Activated CD8-positive, alpha-beta T cell treated with anti-CD3 and anti-CD28 coated beads for 36 hours (primary cell): ENCODE data around the gene FOXO6. TPM values are rescaled to one million over a fixed set of nuclear protein-coding genes. Genes with fewer than 3 reads are reported as not detected.

Experiments used
- ATAC-seq: fragments of 200-7000 bp; cut with Tn5 transposase; one replicate; pipeline ENCODE4 v1.10.0; 2021; ENCODE audit warnings: mild to moderate bottlenecking, moderate library complexity
- CTCF ChIA-PET: fragments of 350-600 bp; sonication (Branson Sonifier 250); formaldehyde crosslinking; loops from one replicate; lab custom pipeline; 2021; ENCODE audit warnings: antibody characterized with exemption; lab: Charles Lee
- POLR2A ChIA-PET: fragments of 350-600 bp; sonication (Branson Sonifier 250); formaldehyde crosslinking; loops from one replicate; lab custom pipeline; 2021; ENCODE audit warnings: antibody characterized with exemption; lab: Charles Lee
- DNase-seq: peaks from one replicate; pipeline ENCODE4 v3.0.0-alpha.2; 2020
- H3K27ac Mint-ChIP-seq: one replicate; pipeline ENCODE4 v1.8.0; 2021; ENCODE audit warnings: mild to moderate bottlenecking, mixed read lengths
- H3K27me3 Mint-ChIP-seq: one replicate; pipeline ENCODE4 v1.8.0; 2021; ENCODE audit warnings: mixed read lengths
- H3K36me3 Mint-ChIP-seq: one replicate; pipeline ENCODE4 v1.8.0; 2021; ENCODE audit warnings: low read depth, mixed read lengths
- H3K4me1 Mint-ChIP-seq: one replicate; pipeline ENCODE4 v1.8.0; 2021; ENCODE audit warnings: low read depth, mixed read lengths
- H3K4me3 Mint-ChIP-seq: one replicate; pipeline ENCODE4 v1.8.0; 2021; ENCODE audit warnings: mild to moderate bottlenecking, moderate library complexity, mixed read lengths
- H3K9me3 Mint-ChIP-seq: one replicate; pipeline ENCODE4 v1.8.0; 2021; ENCODE audit warnings: mixed read lengths
- CTCF ChIP-seq: fragments of 200-600 bp; IDR thresholded peaks from one replicate; pipeline ENCODE4 v1.8.0; 2022; ENCODE audit warnings: antibody characterized with exemption, mild to moderate bottlenecking
- intact Hi-C: fragments of 100-400 bp; cut with micrococcal nuclease; formaldehyde crosslinking; loops from one replicate; pipeline ENCODE4 v1.10.0; 2022
- total RNA-seq, 2 experiments: library from RNA; stranded (reverse); gene quantifications; one replicate each; pipeline ENCODE4 v1.2.3, GENCODE V29; 2021

FOXO6 gene
- total RNA-seq, 2 experiments from 2014 or later, result 0.49 to 0.68 TPM

GRCh38 chr1:41424581-41425118 is 63.4 kb downstream of the FOXO6 start:
- ATAC-seq, result no peak
- CTCF ChIA-PET, result no interaction called here

GRCh38 chr1:41425369-41425768 is 64.1 kb downstream of the FOXO6 start:
- H3K4me1 Mint-ChIP-seq, result no peaks in the 10 kb centered on the region

More at GRCh38 chr1:41424581-41425118, 63.4 kb downstream of the FOXO6 start:
- Mint-ChIP-seq H3K4me3 (no peak overlapping the region), H3K27me3 (peaks cover 1% of the 10 kb centered on the region), H3K36me3 (no peaks in the 10 kb centered on the region), H3K27ac (no peak overlapping the region), H3K4me1 (no peaks in the 10 kb centered on the region), H3K9me3 (no peaks in the 10 kb centered on the region)
- DNase-seq, result no peak
- intact Hi-C loops, result no loop called here
- POLR2A ChIA-PET, result no interaction called here
- TF ChIP-seq CTCF, result no peak

GRCh38 chr1:41426201-41426890 is 65.1 kb downstream of the FOXO6 start:
- ATAC-seq (no peak), DNase-seq (no peak)
- intact Hi-C loops, result no loop called here
- no peaks in the 10 kb centered on the region for H3K36me3 Mint-ChIP-seq
- TF ChIP-seq CTCF, result no peak
- CTCF ChIA-PET, result interaction anchor here (0.9 kb wide), 1 partner anchor 9 kb away, joined by 3 read pairs; no protein-coding TSS in a partner anchor
- H3K9me3 Mint-ChIP-seq, result no peaks in the 10 kb centered on the region
- H3K4me3 Mint-ChIP-seq, result no peak overlapping the region
- H3K27me3 Mint-ChIP-seq, result peaks cover 1% of the 10 kb centered on the region
- H3K27ac Mint-ChIP-seq, result no peak overlapping the region
- H3K4me1 Mint-ChIP-seq, result no peaks in the 10 kb centered on the region
- POLR2A ChIA-PET, result no interaction called here

More at GRCh38 chr1:41425369-41425768, 64.1 kb downstream of the FOXO6 start:
- CTCF ChIA-PET, result no interaction called here
- H3K4me3 Mint-ChIP-seq, result no peak overlapping the region
- intact Hi-C loops, result no loop called here
- ATAC-seq (no peak), DNase-seq (no peak)
- TF ChIP-seq CTCF, result no peak
- no peaks in the 10 kb centered on the region for H3K9me3 Mint-ChIP-seq
- H3K27ac Mint-ChIP-seq, result no peak overlapping the region
- POLR2A ChIA-PET, result no interaction called here
- no peaks in the 10 kb centered on the region for H3K36me3 Mint-ChIP-seq
- H3K27me3 Mint-ChIP-seq, result peaks cover 1% of the 10 kb centered on the region

- no peak for TF ChIP-seq CTCF
- Mint-ChIP-seq H3K9me3 (no peaks in the 10 kb centered on the region), H3K27me3 (peaks cover 1% of the 10 kb centered on the region), H3K4me3 (no peak overlapping the region), H3K36me3 (no peaks in the 10 kb centered on the region), H3K27ac (no peak overlapping the region), H3K4me1 (no peaks in the 10 kb centered on the region)
- POLR2A ChIA-PET, result no interaction called here
- DNase-seq, result no peak
- no peak for ATAC-seq
- intact Hi-C loops, result no loop called here
- CTCF ChIA-PET, result interaction anchor here (1.3 kb wide), 2 partner anchors 10 to 104 kb away, joined by 3 read pairs; no protein-coding TSS in a partner anchor
Observed at GRCh38 chr1:41427122-41427913, 66.1 kb downstream of the FOXO6 start.
